ENCODE data around the gene OR10G3.
A peak's percentile ranks its signal among the peaks of the same experiment; 100 is the strongest.

Gene OR10G3

DNA sequence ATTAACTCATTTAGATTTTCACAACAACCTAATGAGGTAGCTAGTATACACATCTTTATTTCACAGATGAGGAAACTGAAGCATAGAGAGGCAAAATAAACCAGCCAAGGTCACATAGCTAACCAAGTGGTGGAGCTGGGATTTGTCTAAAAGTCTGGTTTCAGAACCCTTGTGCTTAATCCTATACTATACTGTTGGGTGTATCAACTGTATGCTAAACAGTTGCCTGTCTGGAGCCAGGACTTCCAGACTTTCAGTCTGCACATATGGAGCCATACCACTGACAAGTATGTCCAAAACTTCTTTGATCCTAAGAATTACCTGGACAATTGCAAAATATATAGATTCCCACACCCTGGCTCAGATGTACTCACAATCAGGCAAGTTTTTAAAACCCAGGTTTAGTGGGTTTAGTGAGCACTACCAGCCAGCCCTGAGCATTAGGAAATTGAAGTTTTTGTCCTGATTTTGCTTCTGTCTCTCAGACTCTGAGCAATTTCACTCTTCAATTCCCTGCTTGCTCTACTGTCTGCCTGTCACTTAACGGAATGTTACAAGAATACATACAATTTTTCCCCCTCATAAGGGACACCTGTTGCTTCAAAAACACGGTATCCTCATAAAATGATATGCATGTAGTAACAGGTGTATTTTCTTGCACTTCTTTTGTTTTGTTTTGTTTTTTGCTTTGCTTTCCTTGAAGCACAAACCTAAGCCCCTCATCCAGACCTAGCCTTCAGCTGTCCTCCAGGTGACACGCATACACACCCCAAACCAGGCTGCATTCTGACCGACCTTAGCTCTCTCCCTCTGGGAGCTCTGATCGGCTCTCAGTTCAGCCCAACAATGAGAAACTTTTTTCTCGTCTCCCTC is 44.1 kb downstream of the OR10G3 start:
- peak; percentile 21 for DNase-seq

DNA sequence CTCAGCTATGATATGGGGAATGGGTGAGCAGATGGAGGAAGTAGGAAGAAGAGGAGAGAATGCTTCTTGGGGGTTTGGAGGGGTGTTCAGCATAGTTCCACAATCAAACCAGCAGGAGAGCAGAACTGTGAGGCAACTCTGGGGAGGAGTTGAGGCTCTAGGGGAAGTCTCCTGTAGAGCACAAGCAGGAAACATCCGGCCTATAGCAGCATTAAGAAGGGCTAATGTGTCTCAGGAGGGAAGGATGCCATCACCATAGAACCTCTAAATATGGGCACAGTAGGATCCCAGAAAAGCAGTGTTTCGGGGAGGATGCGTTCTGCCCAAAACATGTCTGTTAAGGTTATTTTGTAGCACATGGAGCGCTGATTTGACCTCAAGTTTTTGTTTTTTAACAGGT is 45.3 kb downstream of the OR10G3 start:
- no peak for DNase-seq

DNA sequence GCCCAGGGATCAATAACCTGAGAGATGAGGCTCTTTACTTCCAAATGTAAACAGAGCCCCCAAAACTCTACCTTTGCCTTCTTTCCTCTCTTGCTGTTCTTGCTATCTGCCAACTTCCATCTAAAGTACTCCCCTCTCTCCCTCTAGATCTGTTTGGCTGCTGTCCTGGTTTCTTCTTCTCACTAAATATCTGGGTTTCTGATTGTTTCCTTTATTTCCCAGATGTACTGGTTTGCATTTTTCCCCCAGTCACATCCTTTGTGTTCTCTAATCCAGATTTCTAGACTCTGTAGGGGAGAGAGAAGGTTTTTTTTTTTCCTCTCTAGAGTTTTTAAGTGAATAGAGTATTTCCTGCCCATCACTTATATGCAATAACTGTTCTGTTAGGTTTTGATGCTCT is 46.6 kb downstream of the OR10G3 start:
- DNase-seq: no peak

DNA sequence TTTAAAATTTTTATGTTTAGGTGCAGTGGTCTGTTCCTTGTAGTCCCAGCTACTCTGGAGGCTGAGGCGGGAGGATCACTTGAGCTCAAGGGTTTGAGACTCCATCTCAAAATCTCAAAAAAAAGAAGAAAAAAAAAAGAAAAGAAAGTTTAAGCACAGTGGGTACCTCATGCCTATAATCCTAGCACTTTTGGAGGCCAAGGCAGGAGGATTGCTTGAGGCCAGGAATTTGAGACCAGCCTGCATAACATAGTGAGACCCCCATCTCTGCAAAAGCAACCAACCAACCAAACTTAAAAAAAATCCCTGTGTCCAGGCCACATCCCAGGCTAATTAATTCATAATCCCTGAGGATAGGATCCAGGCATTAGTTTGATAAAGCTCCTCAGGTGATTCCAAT is 50.4 kb downstream of the OR10G3 start:
- DNase-seq: no peak

DNA sequence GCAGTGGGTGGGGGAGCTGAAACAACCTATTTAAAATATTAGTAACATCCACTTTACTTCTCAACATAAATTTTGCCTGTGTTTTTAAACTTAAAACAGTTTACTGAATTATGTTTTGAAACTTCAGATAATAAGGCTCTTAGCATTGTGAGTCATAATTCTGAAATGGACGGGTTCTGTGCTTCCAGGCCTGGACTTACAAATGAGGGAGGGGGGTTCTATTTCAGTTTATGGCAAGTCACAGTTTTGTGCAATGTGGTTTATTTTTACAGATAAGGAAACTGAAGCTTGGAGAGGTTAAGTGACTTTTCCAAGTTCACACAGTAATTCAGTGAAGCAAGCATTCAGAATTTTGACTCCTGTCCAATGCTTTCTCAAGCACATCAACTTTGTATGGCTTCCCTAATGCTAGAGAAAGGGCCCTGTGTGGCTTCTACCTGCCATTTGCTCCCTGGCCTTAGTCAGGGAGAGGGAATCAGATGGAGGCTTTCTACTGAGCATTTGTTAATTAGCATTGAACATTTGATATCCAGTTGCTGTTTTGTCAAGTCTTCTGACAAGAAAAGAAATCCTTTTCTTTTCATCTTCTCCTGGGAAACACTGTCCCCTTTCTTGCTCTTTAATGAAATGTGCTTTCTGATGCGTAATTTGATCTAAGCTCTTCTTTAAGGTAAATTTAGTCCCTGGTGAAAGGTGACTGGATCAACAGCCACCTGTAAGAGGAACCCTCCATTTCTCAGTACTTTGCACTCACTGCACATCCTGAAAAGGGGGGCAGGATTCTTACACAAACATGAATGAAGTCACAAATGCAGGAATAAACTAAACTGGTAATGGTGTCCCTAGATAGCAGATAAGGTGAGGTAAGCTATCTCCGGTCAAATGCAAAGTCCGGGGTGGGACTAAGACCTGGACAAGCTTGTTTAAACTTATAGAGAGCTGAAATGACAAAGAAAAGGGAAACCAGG is 51.2 kb downstream of the OR10G3 start:
- DNase-seq: no peak

DNA sequence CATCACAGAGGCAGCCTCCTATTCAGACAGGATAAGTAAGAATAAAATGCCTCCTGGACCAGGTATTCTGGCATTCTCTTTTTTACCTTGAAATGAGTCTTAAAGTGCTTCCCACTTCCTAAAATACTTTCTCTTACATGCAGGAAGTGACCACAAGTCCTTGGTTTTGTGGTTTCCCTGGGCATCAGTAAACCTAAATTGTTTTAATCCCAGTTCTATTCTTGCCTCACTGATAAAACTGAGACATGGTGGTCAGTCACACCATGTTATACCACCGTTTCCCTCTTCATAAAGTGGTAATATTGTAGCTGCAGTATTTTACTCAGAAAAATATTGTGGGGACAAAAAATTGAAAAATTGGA is 52.6 kb downstream of the OR10G3 start:
- DNase-seq: no peak

DNA sequence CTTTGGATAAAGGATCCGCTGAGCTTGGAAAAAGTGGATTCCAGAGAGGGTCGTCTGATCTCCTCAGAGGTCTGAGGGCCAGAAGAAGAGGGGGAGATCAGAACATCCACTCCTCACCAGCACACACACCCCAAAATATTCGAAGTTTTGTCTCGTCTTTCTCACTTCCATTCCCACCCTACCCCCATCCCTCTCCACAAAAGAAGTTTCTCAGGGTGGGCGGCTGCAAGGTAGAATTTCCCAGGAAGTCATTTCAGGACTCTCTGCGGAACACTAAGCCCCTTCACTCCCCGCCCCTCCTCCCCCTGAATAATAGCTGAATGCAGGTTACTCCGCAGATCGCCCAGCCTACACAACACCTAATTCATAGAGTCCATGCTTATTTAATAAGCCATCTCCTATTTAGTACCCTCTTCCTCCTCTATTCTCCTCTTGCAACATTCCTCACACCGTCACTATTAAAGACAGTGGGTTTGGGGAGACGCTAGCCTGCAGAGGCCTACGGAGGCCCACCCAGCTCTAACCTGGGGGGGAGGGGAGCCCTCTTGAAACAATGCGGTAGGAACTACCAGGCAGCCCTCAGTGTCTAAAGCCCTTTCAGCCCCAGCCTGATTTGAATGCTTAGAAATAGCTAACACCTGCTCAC is 53.1 kb downstream of the OR10G3 start:
- no peak for DNase-seq

DNA sequence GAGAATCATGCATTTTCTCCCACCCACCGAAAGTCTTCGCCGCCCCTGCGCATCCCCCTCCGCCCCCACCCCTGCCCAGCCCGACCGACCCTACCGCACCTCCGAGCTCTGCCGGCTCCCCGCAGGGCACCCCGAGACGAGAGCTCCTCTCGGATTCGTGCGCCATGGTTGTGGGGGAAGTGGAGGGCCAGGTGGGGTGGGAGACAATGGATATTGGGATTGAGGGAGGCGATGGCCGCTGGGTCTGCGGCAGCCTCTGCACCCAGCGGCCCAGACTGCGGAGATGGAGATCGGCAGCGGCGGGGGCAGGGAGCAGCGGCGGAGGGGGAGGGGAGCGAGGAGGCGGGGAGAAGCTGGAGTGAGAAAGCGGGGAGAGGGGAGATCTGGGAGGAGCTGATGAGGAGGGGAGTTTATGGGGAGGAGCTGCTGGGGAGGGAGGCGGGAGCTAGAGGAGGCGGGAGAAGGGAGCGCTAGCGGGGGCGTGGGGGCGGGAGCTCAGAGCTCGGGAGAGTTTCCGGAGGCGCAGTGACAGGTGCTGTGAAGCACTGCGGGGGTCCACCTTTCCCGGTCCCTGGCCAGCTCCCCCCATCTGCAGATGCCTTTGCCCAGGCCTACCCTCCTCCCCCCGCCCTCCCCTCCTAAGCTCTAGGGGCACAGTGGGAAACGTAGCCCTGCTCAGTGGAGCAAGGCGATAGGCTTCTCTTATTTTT is 53.8 kb downstream of the OR10G3 start, which contains the start of gene SALL2:
TSS of gene SALL2 (minus strand) at position 385 of the 710 bp plus-strand sequence. CDS start at position 166, 219 bp downstream.
- peak; percentile 97 for DNase-seq

DNA sequence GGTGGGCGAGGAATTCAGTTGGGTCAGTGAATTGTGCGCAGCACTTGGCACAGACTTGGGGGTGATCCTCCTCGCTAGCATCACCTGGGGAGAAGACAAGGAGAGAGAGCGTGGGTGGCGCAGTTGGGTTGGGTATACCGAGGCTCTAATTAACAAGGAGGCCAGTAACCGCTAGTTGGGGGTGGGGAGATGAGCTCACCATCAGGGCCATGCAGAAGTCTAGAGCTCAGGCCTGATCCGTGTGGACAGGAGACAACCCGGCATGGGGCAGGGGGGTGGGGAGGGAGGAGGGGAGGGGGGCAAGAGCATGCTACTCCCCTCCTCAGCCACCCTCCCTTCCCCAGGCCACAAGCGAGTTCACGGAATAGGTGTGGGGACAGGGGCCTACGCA is 54.3 kb downstream of the OR10G3 start:
- peak; percentile 85 for DNase-seq

DNA sequence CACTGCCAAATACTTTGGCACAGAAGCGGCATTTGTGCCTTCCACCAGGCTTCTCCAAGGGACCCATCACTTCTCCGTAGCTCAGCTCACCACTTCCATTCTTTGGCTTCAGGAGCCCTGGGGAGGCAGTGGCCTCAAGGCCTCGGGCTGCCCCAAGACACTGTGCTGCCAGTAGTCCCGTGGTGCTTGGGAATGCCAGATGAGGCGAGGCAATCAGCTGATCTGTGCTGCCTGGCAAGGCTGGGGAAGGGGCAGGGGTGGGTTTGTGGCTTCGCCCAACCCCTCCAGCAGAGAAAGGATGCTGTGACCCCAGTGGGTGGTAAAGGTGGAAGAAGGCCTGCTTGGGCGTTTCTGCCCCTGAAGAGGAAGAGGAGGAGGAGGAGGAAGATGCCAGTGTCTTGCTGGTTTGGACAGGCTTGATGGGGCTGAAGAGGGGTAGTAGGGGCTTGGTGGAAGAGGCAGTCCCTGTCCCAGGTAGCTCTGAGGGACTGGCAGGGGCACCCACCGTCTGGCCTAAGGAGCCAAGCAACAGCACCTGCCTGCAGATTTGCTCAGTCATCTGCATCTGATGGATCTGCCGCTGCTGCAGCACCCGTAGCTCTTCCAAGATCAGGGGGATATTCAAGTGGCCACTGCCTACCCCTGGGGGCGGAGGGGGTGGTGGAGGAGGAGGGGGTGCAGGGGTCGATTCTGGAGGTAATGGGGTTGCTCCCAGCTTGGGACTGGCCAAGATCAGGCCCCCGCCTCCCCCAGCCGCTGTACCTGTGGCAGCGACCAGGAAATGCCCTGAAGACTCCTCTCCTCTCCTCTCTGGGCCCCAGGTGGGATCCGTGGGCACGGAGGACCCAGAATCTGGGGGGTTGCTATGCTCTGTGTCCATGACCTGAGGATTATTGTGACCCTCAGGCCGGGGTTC is 55.0 kb downstream of the OR10G3 start:
- DNase-seq: no peak

DNA sequence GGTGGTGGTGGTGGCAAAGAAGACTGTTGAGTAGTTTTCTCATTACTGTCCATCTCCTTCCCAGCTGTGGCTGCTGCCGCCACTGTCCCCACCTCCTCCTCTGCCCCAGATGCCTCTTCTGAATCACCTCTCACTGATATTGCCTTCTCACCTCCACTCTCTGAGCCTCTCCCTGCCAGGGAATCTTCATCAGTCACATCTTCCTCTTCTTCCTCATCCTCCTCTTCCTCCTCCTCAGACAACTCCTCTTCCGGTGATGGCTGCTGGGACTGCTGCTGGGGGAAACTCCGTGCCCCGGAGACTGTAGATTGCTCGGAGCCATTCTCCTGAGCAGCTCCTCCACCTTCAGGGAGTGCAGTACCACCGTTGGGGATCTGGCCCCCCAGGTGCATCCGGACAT is 56.7 kb downstream of the OR10G3 start:
- no peak for DNase-seq

DNA sequence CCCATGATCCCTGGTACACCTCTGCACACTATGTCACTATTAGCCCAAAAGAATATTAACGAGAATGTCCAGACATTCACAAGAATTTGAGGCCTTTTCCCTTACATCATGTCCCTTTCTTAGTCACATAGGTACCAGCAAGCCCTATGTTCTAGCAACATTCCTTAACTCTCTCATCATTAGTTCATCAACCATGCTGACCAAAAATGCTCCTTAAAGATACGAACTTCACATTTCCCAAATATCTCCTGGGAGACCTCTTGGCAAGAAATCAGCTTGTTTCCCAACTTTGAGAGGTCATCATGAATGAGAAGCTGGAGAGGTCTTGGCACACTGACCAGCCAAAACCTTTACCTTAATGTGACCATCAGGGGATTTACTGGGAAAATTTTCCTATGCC is 58.4 kb downstream of the OR10G3 start:
- no peak for DNase-seq

DNA sequence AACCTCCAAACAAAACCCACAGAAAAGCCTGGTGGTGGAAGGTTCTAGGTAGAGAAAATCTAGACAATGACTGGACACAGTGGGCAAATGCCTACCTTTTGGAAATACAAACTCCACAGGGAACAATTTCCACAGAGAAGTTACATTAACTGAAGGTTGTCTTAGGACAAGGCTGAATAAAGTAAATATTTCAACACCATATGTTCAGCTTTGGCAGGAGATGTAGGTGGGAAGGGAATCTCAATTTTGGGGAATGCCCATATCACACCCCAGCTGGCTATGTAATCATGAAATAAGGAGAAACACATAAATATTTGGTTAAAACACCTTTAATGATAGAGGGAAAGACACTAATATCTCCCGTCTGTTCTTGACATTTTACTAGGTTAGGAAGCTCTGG is 59.1 kb downstream of the OR10G3 start:
- no peak for DNase-seq

DNA sequence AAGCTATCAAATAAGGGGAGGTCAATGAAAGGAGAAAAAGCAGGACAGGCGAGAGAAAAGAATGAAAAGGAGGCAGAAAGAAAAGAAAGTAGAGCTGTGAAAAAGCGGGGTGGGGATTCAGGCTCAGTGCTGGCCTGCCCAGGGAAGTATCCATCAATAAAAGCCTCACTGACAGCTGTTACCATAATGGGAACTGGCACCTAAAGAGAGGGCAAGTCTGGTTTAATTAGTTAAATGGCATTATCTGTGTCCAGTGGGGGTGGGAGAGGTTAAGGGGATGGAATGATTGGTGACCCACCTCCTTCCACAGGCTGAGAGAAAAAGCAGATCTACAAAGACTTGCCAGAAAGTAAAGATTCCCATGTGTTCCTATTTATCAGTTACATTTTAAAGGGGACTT is 61.2 kb downstream of the OR10G3 start:
- DNase-seq: peak; percentile 84
